ENCODE measurements around the gene PKP4.

GRCh38 chr2:158671360-158672245, 214.9 kb downstream of the PKP4 start:
- TF ChIP-seq POLR2AphosphoS5 (IDR thresholded peaks at IDR 0.05): no peak
- TF ChIP-seq CTCF (IDR thresholded peaks at IDR 0.05): no peak
- no peak for TF ChIP-seq POLR2A (IDR thresholded peaks at IDR 0.05)
